GM23338 (cell line): Measurements from ENCODE around the gene GNA15. TPM values are rescaled to one million over a fixed set of nuclear protein-coding genes. Genes with fewer than 3 reads are reported as not detected.

Source experiments
- ATAC-seq: fragments of 200-7000 bp; cut with Tn5 transposase; 3 replicates; pipeline ENCODE4 v1.9.1; 2020
- DNase-seq: peaks from one replicate; pipeline ENCODE4 v3.0.0-alpha.2; 2015; ENCODE audit warnings: low spot score
- H2AFZ ChIP-seq: fragments of 200-600 bp; sonication (generic); 2 replicates; pipeline ENCODE4 v1.8.0; 2016; ENCODE audit warnings: antibody characterized with exemption, mild to moderate bottlenecking, moderate library complexity
- H3F3A ChIP-seq: fragments of 200-600 bp; sonication (generic); replicated peaks from 2 replicates; pipeline ENCODE4 v1.8.0; 2017; ENCODE audit warnings: antibody characterized with exemption, mixed run types, low read depth
- H3K27ac ChIP-seq: fragments of 200-600 bp; sonication (generic); 2 replicates; pipeline ENCODE4 v1.6.1; 2016; ENCODE audit warnings: low read depth
- H3K27me3 ChIP-seq: fragments of 200-600 bp; sonication (generic); 2 replicates; pipeline ENCODE4 v1.8.0; 2016; ENCODE audit warnings: mild to moderate bottlenecking, mixed run types, moderate library complexity; ENCODE audit not compliant: insufficient read depth
- H3K36me3 ChIP-seq: fragments of 200-600 bp; sonication (generic); 2 replicates; pipeline ENCODE4 v1.8.0; 2016; ENCODE audit warnings: mild to moderate bottlenecking; ENCODE audit not compliant: insufficient read depth
- H3K4me1 ChIP-seq: fragments of 200-600 bp; sonication (generic); 2 replicates; pipeline ENCODE4 v1.8.0; 2016; ENCODE audit warnings: mild to moderate bottlenecking, moderate library complexity; ENCODE audit not compliant: insufficient read depth
- H3K4me2 ChIP-seq: fragments of 200-600 bp; sonication (generic); 2 replicates; pipeline ENCODE4 v1.7.1; 2017; ENCODE audit warnings: mixed run types
- H3K4me3 ChIP-seq: fragments of 200-600 bp; sonication (generic); 2 replicates; pipeline ENCODE4 v1.6.1; 2016; ENCODE audit warnings: mixed run types
- H3K79me2 ChIP-seq: fragments of 200-600 bp; sonication (generic); replicated peaks from 2 replicates; pipeline ENCODE4 v1.8.0; 2017; ENCODE audit warnings: mild to moderate bottlenecking; ENCODE audit not compliant: insufficient read depth
- H3K9me2 ChIP-seq: fragments of 200-600 bp; sonication (generic); 2 replicates; pipeline ENCODE4 v1.8.0; 2017; ENCODE audit not compliant: insufficient read depth
- H4K20me1 ChIP-seq: fragments of 200-600 bp; sonication (generic); replicated peaks from 2 replicates; pipeline ENCODE4 v1.8.0; 2017; ENCODE audit warnings: mild to moderate bottlenecking; ENCODE audit not compliant: insufficient read depth
- H3K27ac Mint-ChIP-seq: 2 replicates; pipeline ENCODE4 v1.8.0; 2020; ENCODE audit warnings: inconsistent platforms, mild to moderate bottlenecking, moderate library complexity, mixed read lengths
- H3K27me3 Mint-ChIP-seq: 3 replicates; pipeline ENCODE4 v1.8.0; 2022; ENCODE audit warnings: low read depth, mild to moderate bottlenecking, moderate library complexity, mixed read lengths, inconsistent platforms; ENCODE audit not compliant: insufficient read depth, poor library complexity
- H3K36me3 Mint-ChIP-seq: 3 replicates; pipeline ENCODE4 v1.8.0; 2021; ENCODE audit warnings: low read depth, mild to moderate bottlenecking, inconsistent platforms, moderate library complexity, mixed read lengths
- H3K4me1 Mint-ChIP-seq: 3 replicates; pipeline ENCODE4 v1.8.0; 2020; ENCODE audit warnings: mild to moderate bottlenecking, inconsistent platforms, mixed read lengths
- H3K4me3 Mint-ChIP-seq: 3 replicates; pipeline ENCODE4 v1.8.0; 2021; ENCODE audit warnings: moderate library complexity, mild to moderate bottlenecking, inconsistent platforms, mixed read lengths
- H3K9me3 Mint-ChIP-seq: 3 replicates; pipeline ENCODE4 v1.8.0; 2020; ENCODE audit warnings: moderate library complexity, mild to moderate bottlenecking, inconsistent platforms, mixed read lengths
- CREB1 ChIP-seq: fragments of 250-450 bp; sonication (Bioruptor Pico); IDR thresholded peaks from 2 replicates; pipeline ENCODE4 v1.5.0; 2020; ENCODE audit warnings: low read depth, mild to moderate bottlenecking, moderate library complexity
- ETS1 ChIP-seq: IDR thresholded peaks from 2 replicates; pipeline ENCODE4 v1.6.1; 2016; ENCODE audit warnings: antibody characterized with exemption
- EZH2 ChIP-seq: fragments of 200-600 bp; sonication (generic); IDR thresholded peaks from one replicate; pipeline ENCODE4 v1.8.0; 2017; ENCODE audit warnings: antibody characterized with exemption, mild to moderate bottlenecking, low read depth; ENCODE audit not compliant: unreplicated experiment
- EZH2phosphoT487 ChIP-seq: fragments of 200-600 bp; sonication (generic); IDR thresholded peaks from one replicate; pipeline ENCODE4 v1.8.1; 2018; ENCODE audit warnings: antibody characterized with exemption; ENCODE audit not compliant: unreplicated experiment
- JUNB ChIP-seq: IDR thresholded peaks from one replicate; pipeline ENCODE4 v1.6.1; 2016; ENCODE audit warnings: antibody characterized with exemption; ENCODE audit not compliant: unreplicated experiment
- NANOG ChIP-seq: IDR thresholded peaks from 2 replicates; pipeline ENCODE4 v1.6.1; 2016; ENCODE audit warnings: antibody characterized with exemption, borderline replicate concordance
- POLR2AphosphoS5 ChIP-seq: IDR thresholded peaks from 2 replicates; pipeline ENCODE4 v1.6.1; 2016; ENCODE audit warnings: antibody characterized with exemption, low read depth
- STAT1 ChIP-seq: IDR thresholded peaks from one replicate; pipeline ENCODE4 v1.6.1; 2016; ENCODE audit warnings: antibody characterized with exemption; ENCODE audit not compliant: unreplicated experiment
- ZNF114 ChIP-seq: fragments of 250-450 bp; sonication (Bioruptor Pico); IDR thresholded peaks from 2 replicates; pipeline ENCODE4 v1.5.0; 2020; ENCODE audit warnings: mild to moderate bottlenecking, moderate library complexity
- ZNF331 ChIP-seq: fragments of 250-450 bp; sonication (Bioruptor Pico); IDR thresholded peaks from 2 replicates; pipeline ENCODE4 v1.5.0; 2020; ENCODE audit warnings: low read depth, mild to moderate bottlenecking, moderate library complexity
- ZNF462 ChIP-seq: fragments of 250-450 bp; sonication (Bioruptor Pico); IDR thresholded peaks from 2 replicates; pipeline ENCODE4 v1.5.0; 2020; ENCODE audit warnings: mild to moderate bottlenecking, moderate library complexity
- polyA plus RNA-seq: library from polyadenylated mRNA; unstranded; fragments of >200 nt; fragmentation: Nextera tagmentation; extraction: Ambion mirVana; gene quantifications from 2 replicates; pipeline ENCODE4 v1.2.1, GENCODE V29; 2016
- total RNA-seq: library from RNA; depleted of rRNA; stranded (reverse); fragments of >200 nt; shearing (Covaris generic); gene quantifications from 2 replicates; pipeline ENCODE4 v1.2.3, GENCODE V29; 2014
- TF ChIP-seq, protein P1 (sequence below), 2 experiments: fragments of 200-600 bp in 1 of 2; sonication (generic) in 1 of 2; conservative IDR thresholded peaks; 2 replicates each; pipeline versions ENCODE4 v1.5.1 to v1.6.1; 2016 to 2017; ENCODE audit warnings: antibody characterized with exemption in 2 of 2, low read depth in 2 of 2, mild to moderate bottlenecking in 2 of 2, moderate library complexity in 1 of 2
- TF ChIP-seq, protein P2 (sequence below): IDR thresholded peaks from one replicate; pipeline ENCODE4 v1.6.1; 2018; ENCODE audit warnings: antibody characterized with exemption; ENCODE audit not compliant: unreplicated experiment

Gene GNA15
- total and polyA plus RNA-seq, 2 experiments from 2014 or later: 0.14 to 0.31 TPM

- Histone ChIP-seq H3F3A (no peaks in the 10 kb centered on the region), H3K4me1 (no peaks in the 10 kb centered on the region), H3K27ac (no peak overlapping the region), H3K36me3 (no peaks in the 10 kb centered on the region; the same call in 1 of the 2 replicates), H3K4me3 (no peak overlapping the region), H3K4me2 (no peak overlapping the region), H3K9me2 (no peaks in the 10 kb centered on the region), H4K20me1 (no peaks in the 10 kb centered on the region; the same call in 1 of the 2 replicates), H2AFZ (no peak overlapping the region), H3K79me2 (peaks cover 20% of the 10 kb centered on the region), H3K27me3 (no peaks in the 10 kb centered on the region)
- DNase-seq: no peak
- Mint-ChIP-seq H3K27me3 (peaks cover 9% of the 10 kb centered on the region), H3K27ac (no peak overlapping the region), H3K4me1 (no peaks in the 10 kb centered on the region), H3K4me3 (no peak overlapping the region), H3K9me3 (no peaks in the 10 kb centered on the region; the same call in 2 of the 3 replicates), H3K36me3 (peaks cover 14% of the 10 kb centered on the region; the same call in 2 of the 3 replicates)
- TF ChIP-seq, protein P1, sequence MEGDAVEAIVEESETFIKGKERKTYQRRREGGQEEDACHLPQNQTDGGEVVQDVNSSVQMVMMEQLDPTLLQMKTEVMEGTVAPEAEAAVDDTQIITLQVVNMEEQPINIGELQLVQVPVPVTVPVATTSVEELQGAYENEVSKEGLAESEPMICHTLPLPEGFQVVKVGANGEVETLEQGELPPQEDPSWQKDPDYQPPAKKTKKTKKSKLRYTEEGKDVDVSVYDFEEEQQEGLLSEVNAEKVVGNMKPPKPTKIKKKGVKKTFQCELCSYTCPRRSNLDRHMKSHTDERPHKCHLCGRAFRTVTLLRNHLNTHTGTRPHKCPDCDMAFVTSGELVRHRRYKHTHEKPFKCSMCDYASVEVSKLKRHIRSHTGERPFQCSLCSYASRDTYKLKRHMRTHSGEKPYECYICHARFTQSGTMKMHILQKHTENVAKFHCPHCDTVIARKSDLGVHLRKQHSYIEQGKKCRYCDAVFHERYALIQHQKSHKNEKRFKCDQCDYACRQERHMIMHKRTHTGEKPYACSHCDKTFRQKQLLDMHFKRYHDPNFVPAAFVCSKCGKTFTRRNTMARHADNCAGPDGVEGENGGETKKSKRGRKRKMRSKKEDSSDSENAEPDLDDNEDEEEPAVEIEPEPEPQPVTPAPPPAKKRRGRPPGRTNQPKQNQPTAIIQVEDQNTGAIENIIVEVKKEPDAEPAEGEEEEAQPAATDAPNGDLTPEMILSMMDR (conservative IDR thresholded peaks at IDR 0.05; ENCODE audit: low read depth in 2 of 2): no peak
- no peak for TF ChIP-seq ZNF462 (CRISPR knock-in tag)
- TF ChIP-seq NANOG: no peak
- TF ChIP-seq, protein P2, sequence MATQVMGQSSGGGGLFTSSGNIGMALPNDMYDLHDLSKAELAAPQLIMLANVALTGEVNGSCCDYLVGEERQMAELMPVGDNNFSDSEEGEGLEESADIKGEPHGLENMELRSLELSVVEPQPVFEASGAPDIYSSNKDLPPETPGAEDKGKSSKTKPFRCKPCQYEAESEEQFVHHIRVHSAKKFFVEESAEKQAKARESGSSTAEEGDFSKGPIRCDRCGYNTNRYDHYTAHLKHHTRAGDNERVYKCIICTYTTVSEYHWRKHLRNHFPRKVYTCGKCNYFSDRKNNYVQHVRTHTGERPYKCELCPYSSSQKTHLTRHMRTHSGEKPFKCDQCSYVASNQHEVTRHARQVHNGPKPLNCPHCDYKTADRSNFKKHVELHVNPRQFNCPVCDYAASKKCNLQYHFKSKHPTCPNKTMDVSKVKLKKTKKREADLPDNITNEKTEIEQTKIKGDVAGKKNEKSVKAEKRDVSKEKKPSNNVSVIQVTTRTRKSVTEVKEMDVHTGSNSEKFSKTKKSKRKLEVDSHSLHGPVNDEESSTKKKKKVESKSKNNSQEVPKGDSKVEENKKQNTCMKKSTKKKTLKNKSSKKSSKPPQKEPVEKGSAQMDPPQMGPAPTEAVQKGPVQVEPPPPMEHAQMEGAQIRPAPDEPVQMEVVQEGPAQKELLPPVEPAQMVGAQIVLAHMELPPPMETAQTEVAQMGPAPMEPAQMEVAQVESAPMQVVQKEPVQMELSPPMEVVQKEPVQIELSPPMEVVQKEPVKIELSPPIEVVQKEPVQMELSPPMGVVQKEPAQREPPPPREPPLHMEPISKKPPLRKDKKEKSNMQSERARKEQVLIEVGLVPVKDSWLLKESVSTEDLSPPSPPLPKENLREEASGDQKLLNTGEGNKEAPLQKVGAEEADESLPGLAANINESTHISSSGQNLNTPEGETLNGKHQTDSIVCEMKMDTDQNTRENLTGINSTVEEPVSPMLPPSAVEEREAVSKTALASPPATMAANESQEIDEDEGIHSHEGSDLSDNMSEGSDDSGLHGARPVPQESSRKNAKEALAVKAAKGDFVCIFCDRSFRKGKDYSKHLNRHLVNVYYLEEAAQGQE: no peak
- no peak for TF ChIP-seq STAT1
- no peak for TF ChIP-seq ZNF114 (CRISPR knock-in tag)
- no peak for TF ChIP-seq JUNB
- TF ChIP-seq POLR2AphosphoS5: no peak
- TF ChIP-seq CREB1: no peak
- TF ChIP-seq ETS1: no peak
- no peak for TF ChIP-seq EZH2
- no peak for TF ChIP-seq EZH2phosphoT487
- no peak for TF ChIP-seq ZNF331 (CRISPR knock-in tag)
- ATAC-seq: no peak
Measured at GRCh38 chr19:3196064-3196932, 60.5 kb downstream of the GNA15 start.
